Effector memory CD4-positive, alpha-beta T cell (primary cell): ENCODE measurements around the gene PTPRN2.
"Not testable (repeated sequence)": the region's sequence is repeated elsewhere in the genome, so short reads cannot be mapped to it uniquely, and the experiment has no call there.

Experiments used
- DNase-seq, 3 donors: peaks; one replicate each; pipeline ENCODE4 v3.0.0-alpha.2; 2020
- H3K27ac ChIP-seq: 2 replicates; pipeline ENCODE4 v1.7.0; 2013; ENCODE audit warnings: mild to moderate bottlenecking, low read length, moderate library complexity; ENCODE audit not compliant: insufficient read depth, poor library complexity, severe bottlenecking
- H3K27me3 ChIP-seq: replicated peaks from 2 replicates; pipeline ENCODE4 v1.7.0; 2013; ENCODE audit warnings: mild to moderate bottlenecking, low read length; ENCODE audit not compliant: insufficient read depth, control insufficient read depth, poor library complexity, severe bottlenecking
- H3K36me3 ChIP-seq: 2 replicates; pipeline ENCODE4 v1.7.0; 2013; ENCODE audit warnings: mild to moderate bottlenecking, low read length, moderate library complexity; ENCODE audit not compliant: control insufficient read depth, insufficient read depth
- H3K4me1 ChIP-seq: 2 replicates; pipeline ENCODE4 v1.7.0; 2013; ENCODE audit warnings: low read length, mild to moderate bottlenecking; ENCODE audit not compliant: control insufficient read depth, insufficient read depth, poor library complexity, severe bottlenecking
- H3K4me3 ChIP-seq: 2 replicates; pipeline ENCODE4 v1.7.0; 2013; ENCODE audit warnings: low read length, low read depth, mild to moderate bottlenecking; ENCODE audit not compliant: insufficient read depth, poor library complexity, severe bottlenecking
- H3K9me3 ChIP-seq: 2 replicates; pipeline ENCODE4 v1.7.0; 2013; ENCODE audit warnings: mild to moderate bottlenecking, low read length, moderate library complexity; ENCODE audit not compliant: control insufficient read depth

The PTPRN2 gene

GRCh38 chr7:157733760-157734395 lies 853.7 kb downstream of the PTPRN2 start:
- H3K4me3 ChIP-seq, H3K36me3 ChIP-seq, DNase-seq, H3K27me3 ChIP-seq, H3K9me3 ChIP-seq, H3K27ac ChIP-seq, H3K4me1 ChIP-seq: not testable (repeated sequence)

- Histone ChIP-seq H3K27ac (no peak overlapping the region), H3K4me3 (no peak overlapping the region), H3K27me3 (no peaks in the 10 kb centered on the region), H3K9me3 (no peaks in the 10 kb centered on the region), H3K4me1 (no peaks in the 10 kb centered on the region), H3K36me3 (no peaks in the 10 kb centered on the region)
- DNase-seq, result no peak
Observed at GRCh38 chr7:157731126-157731525, 856.5 kb downstream of the PTPRN2 start.

GRCh38 chr7:157730614-157731013 lies 857.0 kb downstream of the PTPRN2 start:
- Histone ChIP-seq H3K27ac (no peak overlapping the region), H3K4me1 (no peaks in the 10 kb centered on the region), H3K4me3 (no peak overlapping the region), H3K9me3 (no peaks in the 10 kb centered on the region), H3K27me3 (no peaks in the 10 kb centered on the region), H3K36me3 (no peaks in the 10 kb centered on the region)
- no peak for DNase-seq

- H3K4me3 ChIP-seq, result no peak overlapping the region
- DNase-seq, result no peak
- H3K4me1 ChIP-seq, result no peaks in the 10 kb centered on the region
- H3K27me3 ChIP-seq, result no peaks in the 10 kb centered on the region
- no peak overlapping the region for H3K27ac ChIP-seq
- H3K9me3 ChIP-seq, result no peaks in the 10 kb centered on the region
- H3K36me3 ChIP-seq, result no peaks in the 10 kb centered on the region
Observed at GRCh38 chr7:157729566-157729965, 858.1 kb downstream of the PTPRN2 start.

- Histone ChIP-seq H3K4me3 (no peak overlapping the region), H3K36me3 (no peaks in the 10 kb centered on the region), H3K27ac (no peak overlapping the region), H3K27me3 (no peaks in the 10 kb centered on the region), H3K9me3 (no peaks in the 10 kb centered on the region), H3K4me1 (no peaks in the 10 kb centered on the region)
- DNase-seq, result no peak
Observed at GRCh38 chr7:157727964-157728615, 859.5 kb downstream of the PTPRN2 start.

GRCh38 chr7:157726764-157727163 lies 860.9 kb downstream of the PTPRN2 start:
- Histone ChIP-seq H3K27me3 (no peaks in the 10 kb centered on the region), H3K9me3 (no peaks in the 10 kb centered on the region), H3K36me3 (no peaks in the 10 kb centered on the region), H3K27ac (no peak overlapping the region), H3K4me1 (no peaks in the 10 kb centered on the region), H3K4me3 (no peak overlapping the region)
- no peak for DNase-seq

- not testable (repeated sequence) for H3K4me3 ChIP-seq, H3K4me1 ChIP-seq, H3K27ac ChIP-seq, H3K9me3 ChIP-seq, H3K36me3 ChIP-seq, DNase-seq, H3K27me3 ChIP-seq
Observed at GRCh38 chr7:157725312-157725711, 862.3 kb downstream of the PTPRN2 start.

- H3K36me3 ChIP-seq, result no peaks in the 10 kb centered on the region
- H3K27ac ChIP-seq, result no peak overlapping the region
- no peak overlapping the region for H3K4me3 ChIP-seq
- no peaks in the 10 kb centered on the region for H3K27me3 ChIP-seq
- no peaks in the 10 kb centered on the region for H3K4me1 ChIP-seq
- H3K9me3 ChIP-seq, result no peaks in the 10 kb centered on the region
- DNase-seq, result no peak
Observed at GRCh38 chr7:157723205-157723604, 864.4 kb downstream of the PTPRN2 start.

GRCh38 chr7:157722137-157723060 lies 865.2 kb downstream of the PTPRN2 start:
- no peak for DNase-seq
- Histone ChIP-seq H3K4me1 (no peaks in the 10 kb centered on the region), H3K27ac (no peak overlapping the region), H3K9me3 (no peaks in the 10 kb centered on the region), H3K4me3 (no peak overlapping the region), H3K36me3 (no peaks in the 10 kb centered on the region), H3K27me3 (no peaks in the 10 kb centered on the region)
